ENCODE results near the gene LY6G5B. TPM values are rescaled to one million over a fixed set of nuclear protein-coding genes. Genes with fewer than 3 reads are reported as not detected.

LY6G5B gene
- total RNA-seq, 1 donor from 2014 or later: 33.1 TPM

- Mint-ChIP-seq H3K4me3 (no peak overlapping the region), H3K27me3 (no peaks in the 10 kb centered on the region), H3K36me3 (ENCODE audit: low read depth) (peaks cover 3% of the 10 kb centered on the region), H3K4me1 (peaks cover 11% of the 10 kb centered on the region), H3K9me3 (no peaks in the 10 kb centered on the region), H3K27ac (no peak overlapping the region)
- ChIA-PET POLR2A (interaction anchor here (0.5 to 1.0 kb wide), 2 partner anchors 8 to 51 kb away, joined by 3 to 4 read pairs; no protein-coding TSS in a partner anchor), CTCF (no interaction called here)
- intact Hi-C loops (cut with micrococcal nuclease): no loop called here
- DNase-seq (no peak), ATAC-seq (ENCODE audit: low read depth) (no peak)
- TF ChIP-seq CTCF (IDR thresholded peaks at IDR 0.05): no peak
Measured at GRCh38 chr6:31720196-31720770, 50.5 kb downstream of the LY6G5B start.

- no peak within 1 kb of the TSS for H3K27ac Mint-ChIP-seq
- POLR2A ChIA-PET: no interaction called here
- DNase-seq: no peak
Measured at GRCh38 chr6:31721351-31722020, 51.7 kb downstream of the LY6G5B start, which contains the start of gene LY6G6C. TSS of gene LY6G6C (minus strand) at chr6:31721746. CDS start at chr6:31721679, 67 bp downstream.

GRCh38 chr6:31722173-31722572 is 52.4 kb downstream of the LY6G5B start:
- no peak for TF ChIP-seq CTCF (IDR thresholded peaks at IDR 0.05)
- intact Hi-C loops (cut with micrococcal nuclease): no loop called here
- peaks cover 28% of the 10 kb centered on the region for H3K4me1 Mint-ChIP-seq
- peaks cover 20% of the 10 kb centered on the region for H3K36me3 Mint-ChIP-seq (ENCODE audit: low read depth)
- H3K27me3 Mint-ChIP-seq: no peaks in the 10 kb centered on the region
- no peak overlapping the region for H3K4me3 Mint-ChIP-seq
- no peak overlapping the region for H3K27ac Mint-ChIP-seq
- ATAC-seq (ENCODE audit: low read depth) (no peak), DNase-seq (no peak)
- CTCF ChIA-PET: interaction anchor here (1.7 kb wide), 1 partner anchor 107 kb away, joined by 3 read pairs; no protein-coding TSS in a partner anchor
- H3K9me3 Mint-ChIP-seq: no peaks in the 10 kb centered on the region
- POLR2A ChIA-PET: interaction anchor here (0.7 kb wide), 1 partner anchor 11 kb away, joined by 3 read pairs; no protein-coding TSS in a partner anchor

More at GRCh38 chr6:31721351-31722020, 51.7 kb downstream of the LY6G5B start, which contains the start of gene LY6G6C:
- H3K36me3 Mint-ChIP-seq (ENCODE audit: low read depth): peaks cover 13% of the 10 kb centered on the region
- no peaks in the 10 kb centered on the region for H3K27me3 Mint-ChIP-seq
- no peak for ATAC-seq (ENCODE audit: low read depth)
- H3K9me3 Mint-ChIP-seq: no peaks in the 10 kb centered on the region
- no peak within 1 kb of the TSS for H3K4me3 Mint-ChIP-seq
- CTCF ChIA-PET: no interaction called here
- TF ChIP-seq CTCF (IDR thresholded peaks at IDR 0.05): no peak
- intact Hi-C loops (cut with micrococcal nuclease): no loop called here
- H3K4me1 Mint-ChIP-seq: peaks cover 21% of the 10 kb centered on the region

Other genes starting within 250 kb of the LY6G5B start
- gene MICB, start 171.8 kb upstream of the LY6G5B start, total RNA-seq: 17.2 and 17.6 TPM in 2 replicates
- gene MCCD1, start 141.0 kb upstream of the LY6G5B start, total RNA-seq: not detected in 2 replicates
- gene DDX39B, start 128.0 kb upstream of the LY6G5B start, total RNA-seq: 431 and 484 TPM in 2 replicates
- gene ATP6V1G2, start 123.4 kb upstream of the LY6G5B start, total RNA-seq: 1.9 and 3.2 TPM in 2 replicates
- gene NFKBIL1, start 122.4 kb upstream of the LY6G5B start, total RNA-seq: 11.7 and 16.7 TPM in 2 replicates
- 60.4 and 66.0 TPM in 2 replicates for gene LTA, start 97.7 kb upstream of the LY6G5B start, total RNA-seq
- gene TNF, start 94.4 kb upstream of the LY6G5B start, total RNA-seq: 135 and 139 TPM in 2 replicates
- 155 and 177 TPM in 2 replicates for gene LTB, start 87.6 kb upstream of the LY6G5B start, total RNA-seq
- 7.8 and 8.4 TPM in 2 replicates for gene LST1, start 83.7 kb upstream of the LY6G5B start, total RNA-seq
- 10.0 and 11.2 TPM in 2 replicates for gene NCR3, start 77.0 kb upstream of the LY6G5B start, total RNA-seq
- 1.4 and 2.0 TPM in 2 replicates for gene AIF1, start 54.7 kb upstream of the LY6G5B start, total RNA-seq
- 246 and 283 TPM in 2 replicates for gene PRRC2A, start 49.3 kb upstream of the LY6G5B start, total RNA-seq
- 309 and 327 TPM in 2 replicates for gene BAG6, start 17.3 kb upstream of the LY6G5B start, total RNA-seq
- gene APOM, start 14.1 kb upstream of the LY6G5B start, total RNA-seq: 2.2 and 2.4 TPM in 2 replicates
- 29.0 and 29.3 TPM in 2 replicates for gene C6orf47, start 9.2 kb upstream of the LY6G5B start, total RNA-seq
- 23.0 and 24.2 TPM in 2 replicates for gene GPANK1, start 5.0 kb upstream of the LY6G5B start, total RNA-seq
- 190 and 191 TPM in 2 replicates for gene CSNK2B, start 3.9 kb upstream of the LY6G5B start, total RNA-seq
- 0.29 and 0.73 TPM in 2 replicates for gene LY6G5C, start 11.1 kb downstream of the LY6G5B start, total RNA-seq
- 49.3 and 59.1 TPM in 2 replicates for gene ABHD16A, start 33.3 kb downstream of the LY6G5B start, total RNA-seq
- not detected in 2 replicates for gene LY6G6F, start 36.9 kb downstream of the LY6G5B start, total RNA-seq
- gene LY6G6D, start 45.4 kb downstream of the LY6G5B start, total RNA-seq: not detected in 2 replicates
- not detected in 2 replicates for gene LY6G6C, start 51.8 kb downstream of the LY6G5B start, total RNA-seq
- gene MPIG6B, start 53.4 kb downstream of the LY6G5B start, total RNA-seq: 0.12 TPM in 1 of 2 replicates, not detected in the other
- 30.7 and 32.5 TPM in 2 replicates for gene DDAH2, start 59.3 kb downstream of the LY6G5B start, total RNA-seq
- gene CLIC1, start 66.6 kb downstream of the LY6G5B start, total RNA-seq: 374 and 397 TPM in 2 replicates
- 35.4 and 47.3 TPM in 2 replicates for gene MSH5, start 70.0 kb downstream of the LY6G5B start, total RNA-seq
- 7.7 and 9.0 TPM in 2 replicates for gene SAPCD1, start 92.7 kb downstream of the LY6G5B start, total RNA-seq
- gene VWA7, start 107.4 kb downstream of the LY6G5B start, total RNA-seq: 1.6 and 2.9 TPM in 2 replicates
- 136 and 140 TPM in 2 replicates for gene VARS1, start 125.8 kb downstream of the LY6G5B start, total RNA-seq
- gene LSM2, start 137.0 kb downstream of the LY6G5B start, total RNA-seq: 61.8 and 68.6 TPM in 2 replicates
- 1.2 and 2.1 TPM in 2 replicates for gene HSPA1L, start 145.3 kb downstream of the LY6G5B start, total RNA-seq
- gene HSPA1A, start 145.6 kb downstream of the LY6G5B start, total RNA-seq: 27.1 and 28.1 TPM in 2 replicates
- gene HSPA1B, start 157.8 kb downstream of the LY6G5B start, total RNA-seq: 23.7 and 30.4 TPM in 2 replicates
- gene NEU1, start 192.8 kb downstream of the LY6G5B start, total RNA-seq: 18.3 and 19.2 TPM in 2 replicates
- gene SLC44A4, start 209.0 kb downstream of the LY6G5B start, total RNA-seq: 0.17 TPM in 1 of 2 replicates, not detected in the other
- gene EHMT2, start 227.7 kb downstream of the LY6G5B start, total RNA-seq: 49.9 and 58.4 TPM in 2 replicates
- gene ZBTB12, start 232.1 kb downstream of the LY6G5B start, total RNA-seq: 4.8 and 5.5 TPM in 2 replicates

Data from activated B cell treated with CpG ODN at 0.5 μM for 24 hours (primary cell).